Measurements from ENCODE around the gene RTF1. TPM values are rescaled to one million over a fixed set of nuclear protein-coding genes. Genes with fewer than 3 reads are reported as not detected.

RTF1 gene
- total RNA-seq, 3 donors from 2014 or later, result 33.1 to 49.0 (median 34.2) TPM

DNA sequence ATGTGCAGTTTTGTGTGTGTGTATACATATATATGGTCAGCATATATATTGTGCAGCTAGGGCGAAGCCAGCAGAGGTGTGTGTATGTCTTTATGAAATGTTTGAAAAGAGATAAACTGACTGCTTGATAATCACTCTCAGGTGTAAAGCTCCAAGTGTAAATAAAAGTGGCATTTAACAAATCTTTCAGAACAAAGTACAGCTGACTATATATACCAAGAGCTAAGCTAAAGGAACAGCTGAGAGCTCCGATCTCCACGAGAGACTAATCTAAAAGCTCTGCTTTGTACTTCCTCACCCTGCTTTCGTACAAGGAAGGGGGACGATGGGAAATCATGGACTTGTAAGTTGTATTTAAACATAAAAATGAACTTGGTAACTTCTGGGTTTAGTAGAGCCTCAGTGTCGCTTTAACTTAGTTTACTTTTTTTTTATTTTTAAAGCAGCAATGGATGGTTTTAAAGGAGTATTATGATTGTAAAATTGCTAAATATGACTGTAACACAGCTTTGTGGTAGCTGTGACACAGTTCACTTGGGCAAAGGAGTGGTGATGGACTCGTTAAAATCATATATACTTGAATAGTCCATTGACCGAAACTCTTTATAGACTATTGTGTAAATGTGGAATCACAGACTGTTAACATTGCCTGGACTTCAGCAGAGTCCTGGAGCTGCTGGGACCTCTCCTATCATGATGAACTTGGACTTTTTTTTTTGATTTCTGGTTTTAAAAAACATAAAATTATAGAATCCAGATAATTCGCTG is 65.4 kb downstream of the RTF1 start:
- Histone ChIP-seq H3K9me3 (no peaks in the 10 kb centered on the region), H3K27ac (no peak overlapping the region), H3K36me3 (peaks cover 10% of the 10 kb centered on the region), H3K4me3 (no peak overlapping the region), H3K4me1 (no peaks in the 10 kb centered on the region), H3K27me3 (no peaks in the 10 kb centered on the region)
- intact Hi-C loops (cut with DNase I; ENCODE audit: low total_unique reads), result no loop called here
- TF ChIP-seq POLR2AphosphoS5 (IDR thresholded peaks at IDR 0.05), result no peak
- TF ChIP-seq, protein P1, sequence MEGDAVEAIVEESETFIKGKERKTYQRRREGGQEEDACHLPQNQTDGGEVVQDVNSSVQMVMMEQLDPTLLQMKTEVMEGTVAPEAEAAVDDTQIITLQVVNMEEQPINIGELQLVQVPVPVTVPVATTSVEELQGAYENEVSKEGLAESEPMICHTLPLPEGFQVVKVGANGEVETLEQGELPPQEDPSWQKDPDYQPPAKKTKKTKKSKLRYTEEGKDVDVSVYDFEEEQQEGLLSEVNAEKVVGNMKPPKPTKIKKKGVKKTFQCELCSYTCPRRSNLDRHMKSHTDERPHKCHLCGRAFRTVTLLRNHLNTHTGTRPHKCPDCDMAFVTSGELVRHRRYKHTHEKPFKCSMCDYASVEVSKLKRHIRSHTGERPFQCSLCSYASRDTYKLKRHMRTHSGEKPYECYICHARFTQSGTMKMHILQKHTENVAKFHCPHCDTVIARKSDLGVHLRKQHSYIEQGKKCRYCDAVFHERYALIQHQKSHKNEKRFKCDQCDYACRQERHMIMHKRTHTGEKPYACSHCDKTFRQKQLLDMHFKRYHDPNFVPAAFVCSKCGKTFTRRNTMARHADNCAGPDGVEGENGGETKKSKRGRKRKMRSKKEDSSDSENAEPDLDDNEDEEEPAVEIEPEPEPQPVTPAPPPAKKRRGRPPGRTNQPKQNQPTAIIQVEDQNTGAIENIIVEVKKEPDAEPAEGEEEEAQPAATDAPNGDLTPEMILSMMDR (IDR thresholded peaks at IDR 0.05), result no peak
- TF ChIP-seq POLR2A (IDR thresholded peaks at IDR 0.05), result no peak
- DNase-seq (ENCODE audit: low spot score in 2 of 2), result no peak

DNA sequence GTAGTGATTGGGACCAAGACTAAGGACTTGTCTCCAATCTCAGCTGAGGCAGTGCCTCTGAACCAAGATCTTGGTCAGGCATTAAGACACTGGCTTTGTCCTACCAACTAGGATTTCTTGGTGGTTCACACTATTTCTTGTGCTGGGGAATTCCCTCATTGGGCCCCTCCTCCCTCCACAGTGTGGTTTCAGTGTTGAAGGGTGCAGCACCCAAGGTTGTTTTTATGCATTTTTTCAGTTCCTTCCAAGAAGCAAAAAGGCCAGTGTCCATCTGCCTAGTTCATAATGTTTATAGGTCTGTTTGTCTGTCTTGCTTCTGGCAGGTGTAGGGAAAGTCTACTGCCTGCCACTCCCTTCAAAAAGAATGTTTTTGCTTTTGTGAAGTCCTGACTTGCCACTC is 66.2 kb downstream of the RTF1 start:
- H3K9me3 ChIP-seq, result no peaks in the 10 kb centered on the region
- no peaks in the 10 kb centered on the region for H3K4me1 ChIP-seq
- no peak overlapping the region for H3K27ac ChIP-seq
- no peak for TF ChIP-seq POLR2A (IDR thresholded peaks at IDR 0.05)
- TF ChIP-seq, protein P1 (IDR thresholded peaks at IDR 0.05), result no peak
- TF ChIP-seq POLR2AphosphoS5 (IDR thresholded peaks at IDR 0.05), result no peak
- intact Hi-C loops (cut with DNase I; ENCODE audit: low total_unique reads), result no loop called here
- peaks cover 10% of the 10 kb centered on the region for H3K36me3 ChIP-seq
- no peaks in the 10 kb centered on the region for H3K27me3 ChIP-seq
- DNase-seq (ENCODE audit: low spot score in 2 of 2), result no peak
- H3K4me3 ChIP-seq, result no peak overlapping the region

DNA sequence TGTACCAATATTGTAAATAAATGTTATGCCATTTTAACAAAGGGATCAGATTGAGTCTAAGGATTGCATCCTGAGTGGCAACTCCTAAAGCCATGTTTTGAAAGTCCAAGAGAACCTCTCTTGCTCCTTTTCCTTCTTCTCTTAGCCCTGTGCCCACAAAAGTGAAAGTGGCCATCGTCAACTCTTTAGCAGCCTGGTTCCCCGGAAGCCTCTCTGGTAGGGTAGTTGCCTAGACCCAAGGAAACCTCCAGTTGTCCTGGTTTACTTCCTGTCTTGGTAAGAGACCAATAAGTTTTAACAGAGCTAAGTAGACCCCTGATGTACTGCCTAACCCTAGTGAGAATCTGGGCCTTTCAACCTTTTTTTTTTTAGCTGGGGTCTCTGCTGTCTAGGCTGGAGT is 66.6 kb downstream of the RTF1 start:
- Histone ChIP-seq H3K9me3 (no peaks in the 10 kb centered on the region), H3K4me3 (no peak overlapping the region), H3K27ac (no peak overlapping the region), H3K36me3 (peaks cover 10% of the 10 kb centered on the region), H3K27me3 (no peaks in the 10 kb centered on the region), H3K4me1 (no peaks in the 10 kb centered on the region)
- no peak for DNase-seq (ENCODE audit: low spot score in 2 of 2)
- no peak for TF ChIP-seq POLR2A (IDR thresholded peaks at IDR 0.05)
- TF ChIP-seq, protein P1 (IDR thresholded peaks at IDR 0.05), result no peak
- TF ChIP-seq POLR2AphosphoS5 (IDR thresholded peaks at IDR 0.05), result no peak
- intact Hi-C loops (cut with DNase I; ENCODE audit: low total_unique reads), result no loop called here

DNA sequence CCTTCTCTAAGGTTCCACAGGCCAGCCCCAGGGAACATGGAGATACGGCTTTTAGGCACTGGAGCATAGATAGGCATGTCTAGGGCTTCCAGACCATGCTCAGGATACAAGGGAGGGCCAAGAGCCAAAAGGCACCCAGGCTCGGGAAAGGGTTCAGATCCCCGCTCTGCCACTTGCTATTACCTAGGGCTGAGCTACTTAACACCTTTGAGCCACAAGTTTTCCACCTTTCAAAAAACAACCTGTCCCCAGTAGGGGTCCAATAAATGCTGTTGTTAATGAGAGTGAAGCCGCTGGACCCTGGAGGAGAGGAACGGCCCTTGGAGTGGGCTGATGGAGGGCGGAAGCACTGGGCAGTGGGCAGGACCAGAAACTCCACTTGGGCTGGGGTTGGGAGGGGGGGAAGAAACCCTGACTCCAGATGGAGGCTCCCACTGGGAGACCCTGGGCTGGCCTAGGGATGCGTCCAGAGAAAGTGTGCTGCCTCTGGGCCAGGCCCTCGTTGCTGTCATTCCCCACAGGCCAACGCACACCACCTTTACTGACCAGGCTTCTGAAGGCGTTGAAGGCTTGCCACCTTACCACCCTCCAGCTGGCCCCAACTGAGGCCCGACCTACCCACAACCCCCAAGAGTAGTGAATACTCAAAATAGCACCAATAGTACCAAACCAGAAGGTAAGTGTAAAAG is 68.2 kb downstream of the RTF1 start:
- Histone ChIP-seq H3K36me3 (peaks cover 10% of the 10 kb centered on the region), H3K4me3 (no peak overlapping the region), H3K9me3 (no peaks in the 10 kb centered on the region), H3K27ac (no peak overlapping the region), H3K27me3 (no peaks in the 10 kb centered on the region), H3K4me1 (no peaks in the 10 kb centered on the region)
- intact Hi-C loops (cut with DNase I; ENCODE audit: low total_unique reads), result no loop called here
- no peak for TF ChIP-seq POLR2AphosphoS5 (IDR thresholded peaks at IDR 0.05)
- TF ChIP-seq POLR2A (IDR thresholded peaks at IDR 0.05), result no peak
- TF ChIP-seq, protein P1 (IDR thresholded peaks at IDR 0.05), result no peak
- DNase-seq (ENCODE audit: low spot score in 2 of 2), result no peak

DNA sequence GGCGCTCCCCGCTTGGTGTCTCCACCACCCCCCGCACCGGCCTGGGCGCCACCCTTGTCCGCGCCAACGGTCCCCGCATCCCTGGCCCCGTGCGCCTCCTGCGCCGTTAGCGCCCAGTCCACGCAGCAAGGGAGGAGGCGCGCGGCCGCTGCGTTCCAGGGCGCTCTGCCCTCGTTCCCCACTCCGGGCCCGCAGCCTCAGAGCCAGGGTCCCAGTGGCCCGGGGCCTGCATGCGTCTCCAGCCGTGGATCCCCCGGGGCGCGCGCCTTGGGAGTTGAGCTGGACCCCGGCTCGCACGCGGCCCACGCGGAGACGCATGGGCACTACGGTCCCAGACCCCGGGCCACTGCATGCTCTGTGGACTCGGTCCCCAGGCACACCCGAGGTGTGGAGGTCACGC is 69.4 kb downstream of the RTF1 start:
- TF ChIP-seq POLR2A (IDR thresholded peaks at IDR 0.05) (no peak), POLR2AphosphoS5 (IDR thresholded peaks at IDR 0.05) (no peak)
- intact Hi-C loops (cut with DNase I; ENCODE audit: low total_unique reads), result no loop called here

More for the DNA sequence above, 69.4 kb downstream of the RTF1 start:
- H3K4me1 ChIP-seq, result no peaks in the 10 kb centered on the region
- no peak overlapping the region for H3K27ac ChIP-seq
- H3K9me3 ChIP-seq, result no peaks in the 10 kb centered on the region
- peaks cover 0 to 5% of the 10 kb centered on the region in 2 donors for H3K27me3 ChIP-seq
- DNase-seq (ENCODE audit: low spot score in 2 of 2), result no peak
- no peak overlapping the region for H3K4me3 ChIP-seq
- H3K36me3 ChIP-seq, result peaks cover 10% of the 10 kb centered on the region

All from breast epithelium (tissue), 4 donors.